ENCODE results near the gene SYT13. TPM values are rescaled to one million over a fixed set of nuclear protein-coding genes. Genes with fewer than 3 reads are reported as not detected.

SYT13 gene
- total RNA-seq, 1 experiment from 2014 or later = 4.3 TPM

GRCh38 chr11:45314900-45315299 lies 28.8 kb upstream of the SYT13 start:
- Histone ChIP-seq H2AK5ac (ENCODE audit: insufficient read length, low read length) (no peak overlapping the region), H3T11ph (ENCODE audit: low read length) (no peak overlapping the region), H3K27ac (ENCODE audit: insufficient read length, low read depth, low read length) (no peak overlapping the region), H3K14ac (ENCODE audit: insufficient read depth, low read length) (no peak overlapping the region), H3K4me1 (ENCODE audit: insufficient read depth, low read length) (no peaks in the 10 kb centered on the region), H3K79me2 (ENCODE audit: insufficient read depth, low read length) (no peaks in the 10 kb centered on the region), H3K18ac (ENCODE audit: insufficient read length, low read depth, low read length) (no peak overlapping the region), H2BK120ac (ENCODE audit: low read depth, low read length, poor library complexity, severe bottlenecking) (no peak overlapping the region), H2BK15ac (ENCODE audit: low read depth, low read length) (no peak overlapping the region), H4K91ac (ENCODE audit: insufficient read length, low read depth, low read length) (no peak overlapping the region), H2BK20ac (ENCODE audit: low read depth, low read length, poor library complexity, severe bottlenecking) (no peak overlapping the region), H3K56ac (ENCODE audit: insufficient read length, low read depth, low read length) (no peak overlapping the region), H3K9me3 (ENCODE audit: control insufficient read depth, low read depth, low read length) (no peaks in the 10 kb centered on the region), H3K4ac (ENCODE audit: low read depth, low read length) (no peak overlapping the region), H2BK5ac (ENCODE audit: insufficient read length, low read length) (no peak overlapping the region), H4K20me1 (ENCODE audit: control insufficient read depth, insufficient read depth, insufficient read length) (no peaks in the 10 kb centered on the region), H3K27me3 (ENCODE audit: insufficient read depth, low read length) (no peaks in the 10 kb centered on the region), H3K23ac (ENCODE audit: insufficient read length, low read depth, low read length) (no peak overlapping the region), H3K23me2 (ENCODE audit: insufficient read length, low read depth, low read length, poor library complexity, severe bottlenecking) (no peaks in the 10 kb centered on the region), H3K79me1 (ENCODE audit: insufficient read depth, low read depth, low read length, poor library complexity, severe bottlenecking) (no peaks in the 10 kb centered on the region), H2AFZ (ENCODE audit: low read length) (no peak overlapping the region), H4K5ac (ENCODE audit: insufficient read length, low read depth, low read length) (no peak overlapping the region), H2BK12ac (ENCODE audit: insufficient read length, low read depth, low read length) (no peak overlapping the region), H4K8ac (replicated peaks; ENCODE audit: insufficient read length, low read depth, low read length) (no peak overlapping the region), H3K9ac (ENCODE audit: extremely low read depth, insufficient read length, low read length) (no peak overlapping the region), H3K4me2 (ENCODE audit: insufficient read depth, insufficient read length, low read length) (no peak overlapping the region)
- H3K4me3 Mint-ChIP-seq = no peak overlapping the region
- no peak for DNase-seq
- H3K27me3 Mint-ChIP-seq (ENCODE audit: low read depth) = peaks cover 28% of the 10 kb centered on the region
- H3K36me3 Mint-ChIP-seq (ENCODE audit: insufficient read depth in 1 of 3, low read depth in 3 of 3) = no peaks in the 10 kb centered on the region
- peak; percentile 22; the same call in 1 of the 3 replicates for TF ChIP-seq CTCF (conservative IDR thresholded peaks at IDR 0.05)
- WGBS (ENCODE audit: extremely low coverage, insufficient read length, low lambda C conversion rate) = no CpG with 5 or more reads among the region's 2 CpGs
- H3K9me3 Mint-ChIP-seq = no peaks in the 10 kb centered on the region
- no peaks in the 10 kb centered on the region for H3K4me1 Mint-ChIP-seq
- no peak overlapping the region for H3K27ac Mint-ChIP-seq
